ENCODE measurements around the gene TLCD2. TPM values are rescaled to one million over a fixed set of nuclear protein-coding genes. Genes with fewer than 3 reads are reported as not detected.

The TLCD2 gene
- total and polyA plus RNA-seq, 2 of the 13 experiments (the other 11 are each of a cell fraction or from before 2014, with no cell fraction given): 0.90 to 1.1 TPM

- TF ChIP-seq ATF6 (CRISPR knock-in tag; conservative IDR thresholded peaks at IDR 0.05): no peak
- TF ChIP-seq GMEB1 (CRISPR knock-in tag; IDR thresholded peaks at IDR 0.05; ENCODE audit: borderline replicate concordance): peak; percentile 34; the same call in 1 of the 2 replicates
- no peak for TF ChIP-seq GPBP1L1 (CRISPR knock-in tag; IDR thresholded peaks at IDR 0.05)
- TF ChIP-seq ZNF598 (CRISPR knock-in tag; IDR thresholded peaks at IDR 0.05; ENCODE audit: borderline replicate concordance): 0 out of 2 replicates have a peak, but pooled peaks have one; percentile 58
- TF ChIP-seq NR2C2 (CRISPR knock-in tag; IDR thresholded peaks at IDR 0.05; ENCODE audit: borderline replicate concordance): peak; percentile 45; the same call in 1 of the 2 replicates
- TF ChIP-seq SP140L (CRISPR knock-in tag; IDR thresholded peaks at IDR 0.05; ENCODE audit: borderline replicate concordance): no peak
- TF ChIP-seq ZNF615 (CRISPR knock-in tag; IDR thresholded peaks at IDR 0.05; ENCODE audit: borderline replicate concordance): no peak
- no peak for TF ChIP-seq RARG (CRISPR knock-in tag; IDR thresholded peaks at IDR 0.05; ENCODE audit: low read depth)
- TF ChIP-seq ZNF549 (CRISPR knock-in tag; IDR thresholded peaks at IDR 0.05): no peak
- TF ChIP-seq KLF11 (CRISPR knock-in tag; IDR thresholded peaks at IDR 0.05): no peak
- TF ChIP-seq ZC3H4 (CRISPR knock-in tag; IDR thresholded peaks at IDR 0.05; ENCODE audit: borderline replicate concordance): no peak
- peak; percentile 80 for TF ChIP-seq GABPB1 (CRISPR knock-in tag; IDR thresholded peaks at IDR 0.05)
- 0 out of 2 replicates have a peak, but pooled peaks have one; percentile 3 for TF ChIP-seq PHF20 (CRISPR knock-in tag; IDR thresholded peaks at IDR 0.05)
- TF ChIP-seq ZMYM2 (CRISPR knock-in tag; IDR thresholded peaks at IDR 0.05): no peak
- no peak for TF ChIP-seq RXRA (CRISPR knock-in tag; IDR thresholded peaks at IDR 0.05)
- TF ChIP-seq HBP1 (CRISPR knock-in tag; IDR thresholded peaks at IDR 0.05; ENCODE audit: low read depth): no peak
- TF ChIP-seq SPEN (CRISPR knock-in tag; IDR thresholded peaks at IDR 0.05; ENCODE audit: low read depth): peak; percentile 16; the same call in 1 of the 2 replicates
- TF ChIP-seq ZNF431 (CRISPR knock-in tag; IDR thresholded peaks at IDR 0.05; ENCODE audit: borderline replicate concordance, low read depth): no peak
- TF ChIP-seq ZNF331 (CRISPR knock-in tag; IDR thresholded peaks at IDR 0.05): no peak
- TF ChIP-seq CREB1 (IDR thresholded peaks at IDR 0.05): no peak
- TF ChIP-seq CREB1 (CRISPR knock-in tag; IDR thresholded peaks at IDR 0.05): no peak
- no peak for TF ChIP-seq ATF5 (CRISPR knock-in tag; IDR thresholded peaks at IDR 0.05; ENCODE audit: low read depth)
- TF ChIP-seq JUNB (CRISPR knock-in tag; IDR thresholded peaks at IDR 0.05; ENCODE audit: borderline replicate concordance): no peak
Observed at GRCh38 chr17:1724869-1725641, 14.9 kb upstream of the TLCD2 start (continued).

Measured in HepG2 (cell line).